Left ventricle myocardium inferior (tissue), 1 donor: ENCODE measurements around the gene DKK2. TPM values are rescaled to one million over a fixed set of nuclear protein-coding genes. Genes with fewer than 3 reads are reported as not detected.

ENCODE experiments used
- DNase-seq: peaks from one replicate; pipeline ENCODE4 v3.0.0-alpha.2; 2020
- H3K27ac ChIP-seq: fragments of 200-600 bp; replicated peaks from 2 replicates; pipeline ENCODE4 v1.8.0; 2021
- H3K27me3 ChIP-seq: fragments of 200-600 bp; 2 replicates; pipeline ENCODE4 v1.8.0; 2021; ENCODE audit warnings: low read depth
- H3K36me3 ChIP-seq: fragments of 200-600 bp; 2 replicates; pipeline ENCODE4 v1.8.0; 2021
- H3K4me1 ChIP-seq: fragments of 200-600 bp; 2 replicates; pipeline ENCODE4 v1.8.0; 2021
- H3K4me3 ChIP-seq: fragments of 200-600 bp; 2 replicates; pipeline ENCODE4 v1.8.0; 2021; ENCODE audit warnings: mild to moderate bottlenecking, moderate library complexity
- H3K9me3 ChIP-seq: fragments of 200-600 bp; replicated peaks from 2 replicates; pipeline ENCODE4 v1.8.0; 2021
- intact Hi-C: fragments of 100-400 bp; cut with micrococcal nuclease; formaldehyde crosslinking; loops from one replicate; pipeline ENCODE4 v1.11.0; 2022
- long read RNA-seq: library from polyadenylated mRNA; unstranded; transcript quantifications from one replicate; pipeline ENCODE4 v2.0.0, GENCODE V29; 2021
- total RNA-seq: library from RNA; stranded (reverse); fragmentation: NEBNext Ultra II Directional; extraction: Animal tissue kit (Norgen Biotek cat#: 25700); gene quantifications from one replicate; pipeline ENCODE4 v1.2.1, GENCODE V29; 2021
- TF ChIP-seq, protein P1 (sequence below): fragments of 200-600 bp; IDR thresholded peaks from 2 replicates; pipeline ENCODE4 v1.8.0; 2021; ENCODE audit warnings: antibody characterized with exemption, mild to moderate bottlenecking, borderline replicate concordance
- donor health status: DM: no; HTN: yes; CAD: no; lungs with severe emphysema.

DKK2 gene, protein sequence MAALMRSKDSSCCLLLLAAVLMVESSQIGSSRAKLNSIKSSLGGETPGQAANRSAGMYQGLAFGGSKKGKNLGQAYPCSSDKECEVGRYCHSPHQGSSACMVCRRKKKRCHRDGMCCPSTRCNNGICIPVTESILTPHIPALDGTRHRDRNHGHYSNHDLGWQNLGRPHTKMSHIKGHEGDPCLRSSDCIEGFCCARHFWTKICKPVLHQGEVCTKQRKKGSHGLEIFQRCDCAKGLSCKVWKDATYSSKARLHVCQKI
- 4.2 TPM for total RNA-seq
- long read RNA-seq, partial matches to known transcripts: 2 of 6 reads
- long read RNA-seq, other reads (novel, unspliced or antisense): 0 of 6 reads

DNA sequence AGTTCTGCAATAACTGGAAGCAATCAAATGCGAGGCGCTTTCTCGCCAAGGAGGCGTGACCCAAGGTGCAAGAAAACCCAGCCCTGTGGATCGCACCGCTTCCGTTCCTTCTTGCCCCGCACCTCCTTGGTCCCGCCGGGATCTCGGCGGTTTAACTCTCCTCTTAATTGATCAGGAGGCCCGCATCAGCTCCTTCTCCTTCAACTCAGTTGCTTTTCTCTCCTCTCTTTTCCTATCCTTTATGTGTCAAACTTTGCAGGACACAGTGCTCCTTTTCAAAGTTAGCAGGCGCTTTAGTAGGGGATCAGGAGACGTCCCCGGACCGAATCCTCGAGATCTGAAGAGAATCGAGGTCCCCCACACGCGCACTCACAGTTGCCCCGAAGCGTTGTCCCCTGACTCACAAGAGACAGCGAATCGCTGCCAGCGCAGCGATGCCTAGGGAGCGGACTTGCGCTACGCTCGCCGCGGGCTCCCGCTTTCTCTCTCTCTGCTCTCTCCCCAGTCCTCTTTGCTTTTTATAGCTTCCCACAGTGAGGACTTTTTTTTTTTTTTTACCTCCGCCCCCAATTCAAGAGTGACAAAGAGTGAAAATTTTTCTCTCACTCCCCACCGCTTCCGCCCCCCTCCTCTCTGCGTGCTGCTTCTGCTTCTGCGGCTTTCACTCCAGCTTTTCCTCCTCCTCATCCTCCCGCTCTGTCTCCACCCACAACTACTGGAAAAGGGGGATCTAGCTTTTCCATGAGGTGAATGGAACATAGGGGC lies at the start of gene DKK2:
Gene DKK2, minus strand, starts transcription at position 495 of the 765 bp plus-strand sequence. CDS start 722 bp downstream, outside the sequence.
- Histone ChIP-seq H3K4me1 (peaks cover 38% of the 10 kb centered on the region), H3K27ac (no peak within 1 kb of the TSS), H3K27me3 (peaks cover 98% of the 10 kb centered on the region), H3K9me3 (no peaks in the 10 kb centered on the region), H3K36me3 (no peaks in the 10 kb centered on the region), H3K4me3 (peak within 1 kb of the TSS; percentile 56)
- no peak for DNase-seq
- TF ChIP-seq, protein P1, sequence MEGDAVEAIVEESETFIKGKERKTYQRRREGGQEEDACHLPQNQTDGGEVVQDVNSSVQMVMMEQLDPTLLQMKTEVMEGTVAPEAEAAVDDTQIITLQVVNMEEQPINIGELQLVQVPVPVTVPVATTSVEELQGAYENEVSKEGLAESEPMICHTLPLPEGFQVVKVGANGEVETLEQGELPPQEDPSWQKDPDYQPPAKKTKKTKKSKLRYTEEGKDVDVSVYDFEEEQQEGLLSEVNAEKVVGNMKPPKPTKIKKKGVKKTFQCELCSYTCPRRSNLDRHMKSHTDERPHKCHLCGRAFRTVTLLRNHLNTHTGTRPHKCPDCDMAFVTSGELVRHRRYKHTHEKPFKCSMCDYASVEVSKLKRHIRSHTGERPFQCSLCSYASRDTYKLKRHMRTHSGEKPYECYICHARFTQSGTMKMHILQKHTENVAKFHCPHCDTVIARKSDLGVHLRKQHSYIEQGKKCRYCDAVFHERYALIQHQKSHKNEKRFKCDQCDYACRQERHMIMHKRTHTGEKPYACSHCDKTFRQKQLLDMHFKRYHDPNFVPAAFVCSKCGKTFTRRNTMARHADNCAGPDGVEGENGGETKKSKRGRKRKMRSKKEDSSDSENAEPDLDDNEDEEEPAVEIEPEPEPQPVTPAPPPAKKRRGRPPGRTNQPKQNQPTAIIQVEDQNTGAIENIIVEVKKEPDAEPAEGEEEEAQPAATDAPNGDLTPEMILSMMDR: no peak
- intact Hi-C loops: no loop called here

DNA sequence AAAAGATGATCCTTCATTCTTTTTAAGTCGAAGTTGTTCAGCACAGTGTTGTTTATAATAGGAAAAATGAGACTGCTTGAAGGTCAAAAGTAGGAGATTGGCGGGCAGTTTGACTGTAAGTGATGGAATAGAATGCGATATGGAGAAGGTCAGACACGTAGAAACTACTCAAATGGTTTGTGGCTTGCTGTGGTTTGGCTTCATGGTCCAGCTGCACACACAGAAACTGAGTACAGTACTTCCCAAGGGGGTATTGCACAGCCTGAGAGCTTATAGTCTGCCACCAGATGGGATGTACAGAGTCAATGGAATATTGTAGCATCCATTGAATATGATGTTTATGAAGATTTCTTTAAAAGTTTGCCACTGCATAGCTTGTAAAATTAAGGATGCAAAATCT lies 41.1 kb upstream of the DKK2 start:
- no peak overlapping the region for H3K27ac ChIP-seq
- H3K4me3 ChIP-seq: no peak overlapping the region
- H3K4me1 ChIP-seq: no peaks in the 10 kb centered on the region
- peaks cover 21% of the 10 kb centered on the region for H3K9me3 ChIP-seq
- no peaks in the 10 kb centered on the region for H3K36me3 ChIP-seq
- TF ChIP-seq, protein P1: no peak
- H3K27me3 ChIP-seq: no peaks in the 10 kb centered on the region
- intact Hi-C loops: no loop called here
- DNase-seq: no peak

DNA sequence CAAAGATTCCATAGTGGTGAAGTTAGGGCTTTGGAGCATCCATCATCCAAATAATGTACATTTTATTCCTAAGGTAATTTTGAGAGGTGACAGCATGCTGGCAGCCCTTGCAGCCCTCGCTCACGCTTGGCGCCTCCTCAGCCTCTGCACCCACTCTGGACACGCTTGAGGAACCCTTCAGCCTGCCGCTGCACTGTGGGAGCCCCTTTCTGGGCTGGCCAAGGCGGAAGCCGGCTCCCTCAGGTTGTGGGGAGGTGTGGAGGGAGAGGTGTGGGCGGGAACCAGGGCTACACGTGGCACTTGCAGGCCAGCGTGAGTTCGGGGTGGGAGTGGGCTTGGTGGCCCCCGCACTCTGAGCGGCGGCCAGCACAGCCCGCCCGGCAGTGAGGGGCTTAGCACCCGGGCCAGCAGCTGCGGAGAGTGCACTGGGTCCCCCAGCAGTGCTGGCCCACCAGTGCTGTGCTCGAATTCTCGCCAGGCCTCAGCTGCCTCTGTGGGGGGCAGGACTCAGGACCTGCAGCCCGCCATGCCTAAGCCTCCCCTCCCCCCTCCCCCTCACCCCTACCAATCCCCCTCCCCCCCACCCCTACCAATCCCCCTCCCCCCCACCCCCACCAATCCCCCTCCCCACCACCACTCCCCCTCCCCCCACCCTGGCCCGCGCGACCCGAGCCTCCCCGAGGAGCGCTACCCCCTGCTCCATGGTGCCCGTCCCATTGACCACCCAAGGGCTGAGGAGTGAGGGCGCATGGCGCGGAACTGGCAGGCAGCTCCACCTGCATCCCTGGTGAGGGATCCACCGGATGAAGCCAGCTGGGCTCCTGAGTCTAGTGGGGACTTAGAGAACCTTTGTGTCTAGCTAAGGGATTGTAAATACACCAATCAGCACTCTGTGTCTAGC lies 37.0 kb upstream of the DKK2 start:
- Histone ChIP-seq H3K27me3 (no peaks in the 10 kb centered on the region), H3K36me3 (no peaks in the 10 kb centered on the region), H3K4me3 (no peak overlapping the region), H3K4me1 (no peaks in the 10 kb centered on the region), H3K27ac (no peak overlapping the region), H3K9me3 (no peaks in the 10 kb centered on the region)
- TF ChIP-seq, protein P1: no peak
- DNase-seq: no peak
- intact Hi-C loops: no loop called here

- no peaks in the 10 kb centered on the region for H3K9me3 ChIP-seq
- no peaks in the 10 kb centered on the region for H3K36me3 ChIP-seq
- no peaks in the 10 kb centered on the region for H3K4me1 ChIP-seq
- no peak overlapping the region for H3K27ac ChIP-seq
- TF ChIP-seq, protein P1: no peak
- no peak overlapping the region for H3K4me3 ChIP-seq
- intact Hi-C loops: no loop called here
- H3K27me3 ChIP-seq: no peaks in the 10 kb centered on the region
- no peak for DNase-seq
These were observed 35.0 kb upstream of the DKK2 start for GRCh38 chr4:107071108-107071507.

GRCh38 chr4:107069049-107069448 lies 32.9 kb upstream of the DKK2 start:
- intact Hi-C loops: no loop called here
- Histone ChIP-seq H3K9me3 (no peaks in the 10 kb centered on the region), H3K27me3 (no peaks in the 10 kb centered on the region), H3K4me3 (no peak overlapping the region), H3K4me1 (no peaks in the 10 kb centered on the region), H3K36me3 (no peaks in the 10 kb centered on the region), H3K27ac (no peak overlapping the region)
- TF ChIP-seq, protein P1: no peak
- no peak for DNase-seq
